K562 (cell line): ENCODE measurements around the gene UBXN10. TPM values are rescaled to one million over a fixed set of nuclear protein-coding genes. Genes with fewer than 3 reads are reported as not detected.

Experiments
- ATAC-seq: fragments of 200-7000 bp; cut with Tn5 transposase; 3 replicates; pipeline ENCODE4 v1.9.1; 2020; ENCODE audit warnings: moderate library complexity
- BruUV-seq: library from RNA; stranded (reverse); fragments of 400-500 nt; replicated peaks from 2 replicates; lab custom pipeline; 2021; lab: Mats Ljungman, UMichigan
- CTCF ChIA-PET: fragments of 300-600 bp; formaldehyde crosslinking; extraction: SDS; loops from one replicate; lab custom pipeline; 2021; ENCODE audit warnings: low intra/inter-chr PET ratio; lab: Yijun Ruan, JAX
- POLR2A ChIA-PET: fragments of 300-600, 350-650 bp; sonication (Branson Sonifier 250); formaldehyde crosslinking; extraction: SDS; loops from one replicate; lab custom pipeline; 2021; ENCODE audit warnings: antibody characterized with exemption, inconsistent platforms; lab: Yijun Ruan, JAX
- DNase-seq, 4 experiments: peaks; one replicate each; pipeline versions ENCODE4 v3.0.0 to v3.0.0-alpha.2; 2011 to 2018; ENCODE audit warnings: low spot score in 3 of 4, mixed read lengths in 3 of 4; ENCODE audit errors: extremely low read depth in 1 of 4
- FAIRE-seq: peaks from 2 replicates; lab custom pipeline; 2011; peaks lifted over from hg19 to GRCh38; lab: Jason Lieb, UNC
- H2AFZ ChIP-seq: 2 replicates; pipeline ENCODE4 v1.6.0; 2011; ENCODE audit warnings: low read depth, low read length, control low read depth, inconsistent platforms
- H3K27ac ChIP-seq: fragments of 200-600 bp; 3 replicates; pipeline ENCODE4 v1.8.0; 2011; ENCODE audit warnings: low read depth, mild to moderate bottlenecking, control low read depth, inconsistent platforms, low read length, moderate library complexity, mixed read lengths; ENCODE audit errors: extremely low read depth
- H3K27me3 ChIP-seq, 2 experiments: fragments of 300-600 bp in 1 of 2; 2 replicates in 1 of 2; 3 replicates in 1 of 2; pipeline versions ENCODE4 v1.6.0 to v1.8.0; 2011; ENCODE audit warnings: inconsistent platforms in 2 of 2, low read length in 2 of 2, mild to moderate bottlenecking in 1 of 2, mixed read lengths in 1 of 2, moderate library complexity in 1 of 2; ENCODE audit not compliant: control insufficient read depth in 2 of 2, insufficient read depth in 2 of 2
- H3K36me3 ChIP-seq: fragments of 300-600 bp; 3 replicates; pipeline ENCODE4 v1.8.0; 2011; ENCODE audit warnings: mild to moderate bottlenecking, low read length, inconsistent platforms; ENCODE audit not compliant: control insufficient read depth, insufficient read depth
- H3K4me1 ChIP-seq, 2 experiments: fragments of 200-600 bp in 1 of 2; replicated peaks in 1 of 2; 2 replicates in 1 of 2; 3 replicates in 1 of 2; pipeline versions ENCODE4 v1.5.1 to v1.8.0; 2011; ENCODE audit warnings: inconsistent platforms in 2 of 2, low read length in 2 of 2, mild to moderate bottlenecking in 1 of 2, mixed read lengths in 1 of 2, moderate library complexity in 1 of 2; ENCODE audit not compliant: control insufficient read depth in 2 of 2, insufficient read depth in 2 of 2
- H3K4me2 ChIP-seq: 2 replicates; pipeline ENCODE4 v1.6.1; 2011; ENCODE audit warnings: low read length, control low read depth, inconsistent platforms, mixed read lengths; ENCODE audit not compliant: insufficient read depth
- H3K4me3 ChIP-seq: fragments of 200-600 bp; sonication (generic), shearing (Covaris generic); 2 replicates; pipeline ENCODE4 v1.5.1; 2016; ENCODE audit warnings: control low read depth, inconsistent platforms
- H3K79me2 ChIP-seq: fragments of 200-600 bp; 3 replicates; pipeline ENCODE4 v1.8.0; 2011; ENCODE audit warnings: low read length, inconsistent platforms; ENCODE audit not compliant: control insufficient read depth, insufficient read depth
- H3K9ac ChIP-seq, 2 experiments: 2 replicates each; pipeline versions ENCODE4 v1.6.0 to v1.6.1; 2011; ENCODE audit warnings: low read depth in 2 of 2, low read length in 2 of 2, control low read depth in 1 of 2, inconsistent platforms in 1 of 2, mild to moderate bottlenecking in 1 of 2, mixed read lengths in 1 of 2; ENCODE audit not compliant: insufficient read depth in 1 of 2
- H3K9me1 ChIP-seq: one replicate; pipeline ENCODE4 v1.6.0; 2011; ENCODE audit warnings: inconsistent platforms, mild to moderate bottlenecking, low read length, moderate library complexity; ENCODE audit not compliant: control insufficient read depth, insufficient read depth
- H3K9me3 ChIP-seq: replicated peaks from 2 replicates; pipeline ENCODE4 v1.5.1; 2011; ENCODE audit warnings: low read depth, low read length, inconsistent platforms; ENCODE audit not compliant: control insufficient read depth, insufficient read depth
- H4K20me1 ChIP-seq: replicated peaks from 2 replicates; pipeline ENCODE4 v1.6.1; 2011; ENCODE audit warnings: low read length, inconsistent platforms, mixed read lengths; ENCODE audit not compliant: control insufficient read depth, insufficient read depth
- CXXC5 ChIP-seq: fragments of 250-450 bp; sonication (Bioruptor Pico); IDR thresholded peaks from 2 replicates; pipeline ENCODE4 v1.8.0; 2022; ENCODE audit warnings: inconsistent platforms, mild to moderate bottlenecking, moderate library complexity
- GTF2A2 ChIP-seq: IDR thresholded peaks from 2 replicates; pipeline ENCODE4 v1.6.1; 2016; ENCODE audit warnings: mild to moderate bottlenecking, missing genetic modification characterization, missing compliant biosample characterization
- MXI1 ChIP-seq: IDR thresholded peaks from 2 replicates; pipeline ENCODE4 v1.6.1; 2011; ENCODE audit warnings: low read depth, mild to moderate bottlenecking, improper control_type of control experiment, low read length
- NKRF ChIP-seq: fragments of 450-650 bp; IDR thresholded peaks from 2 replicates; pipeline ENCODE4 v1.6.1; 2016; ENCODE audit warnings: borderline replicate concordance
- NR0B1 ChIP-seq: fragments of 450-650 bp; IDR thresholded peaks from one replicate; pipeline ENCODE4 v1.6.1; 2018; ENCODE audit warnings: mild to moderate bottlenecking, moderate library complexity; ENCODE audit not compliant: partially characterized antibody
- UBTF ChIP-seq, 2 experiments: IDR thresholded peaks; 2 replicates each; pipeline ENCODE4 v1.6.1; 2012; ENCODE audit warnings: improper control_type of control experiment in 2 of 2, low read depth in 2 of 2, low read length in 2 of 2, borderline replicate concordance in 1 of 2
- XRCC4 ChIP-seq: IDR thresholded peaks from one replicate; pipeline ENCODE4 v1.6.1; 2011; ENCODE audit not compliant: insufficient read depth, insufficient read length; ENCODE audit errors: extremely low read depth
- ZNF197 ChIP-seq: fragments of 200-800 bp; sonication (Bioruptor generic); IDR thresholded peaks from 2 replicates; pipeline ENCODE4 v1.6.1; 2016; ENCODE audit warnings: low read depth, missing genetic modification characterization, missing compliant biosample characterization
- WGBS: fragments of 100-300 bp; shearing (Covaris generic); methylation state at CpG from one replicate; pipeline ENCODE4 v1.1.6; 2016; ENCODE audit warnings: low coverage, mixed read lengths; ENCODE audit not compliant: insufficient coverage; ENCODE audit errors: missing lambda C conversion rate; 5-methylcytosine and 5-hydroxymethylcytosine counted together
- in situ Hi-C: fragments of 300-500 bp; cut with MboI; formaldehyde crosslinking; loops from 4 replicates; pipeline ENCODE4 v1.15.0; 2018; ENCODE audit warnings: inconsistent platforms, mixed read lengths
- intact Hi-C: fragments of 100-400 bp; cut with micrococcal nuclease; formaldehyde crosslinking; loops from 2 replicates; pipeline ENCODE4 v1.14.2; 2022
- polyA plus RNA-seq, 8 experiments: library from polyadenylated mRNA; depleted of rRNA in 4 of 8; stranded (reverse) in 5 of 8; unstranded in 3 of 8; fragments of >200 nt; fragmentation: Nextera tagmentation in 2 of 8; fragmentation: Illumina TruSeq in 1 of 8; extraction: Ambion mirVana in 2 of 8; extraction: Trizol in 1 of 8; gene quantifications; 2 replicates each; pipeline versions ENCODE4 v1.2.1 to v1.2.3, GENCODE V29; 2011 to 2014; ENCODE audit warnings: inconsistent platforms in 1 of 8, missing spikeins in 1 of 8
- total RNA-seq, 7 experiments: library from RNA; depleted of rRNA in 6 of 7; stranded (reverse); fragments of >200 nt in 6 of 7; fragmentation: Illumina TruSeq in 2 of 7; extraction: Trizol in 2 of 7; gene quantifications; 2 replicates each; pipeline versions ENCODE4 v1.2.1 to v1.2.3, GENCODE V29; 2011 to 2021; ENCODE audit warnings: low replicate concordance in 1 of 7
- TF ChIP-seq, protein P1 (sequence below): sonication (generic); formaldehyde crosslinking; IDR thresholded peaks from 2 replicates; pipeline ENCODE4 v1.4.0; 2020; ENCODE audit warnings: mild to moderate bottlenecking, missing genetic modification reagents

The UBXN10 gene
- total and polyA plus RNA-seq, 9 of the 15 experiments (the other 6 are each of a cell fraction or from before 2014, with no cell fraction given), result 10.7 to 17.7 (median 13.6) TPM

- no peaks in the 10 kb centered on the region for H3K27me3 ChIP-seq
- POLR2A ChIA-PET, result interaction anchor here (0.9 to 2.7 kb wide), 4 partner anchors 12 to 16 kb away, joined by 3 to 10 read pairs (median 4); no protein-coding TSS in a partner anchor
- WGBS, result 73% methylated on average over 2 of the region's 2 CpGs
- intact Hi-C loops, result no loop called here
- H3K27ac ChIP-seq, result no peak overlapping the region
- H3K4me2 ChIP-seq, result no peak overlapping the region
- H3K4me1 ChIP-seq, result peaks cover 32 to 59% of the 10 kb centered on the region in 2 experiments
- no peaks in the 10 kb centered on the region for H3K9me3 ChIP-seq
- DNase-seq (no peak), ATAC-seq (no peak), FAIRE-seq (no peak)
- in situ Hi-C loops, result no loop called here
- H3K9me1 ChIP-seq, result no peaks in the 10 kb centered on the region
- peaks cover 30% of the 10 kb centered on the region; the same call in 2 of the 3 replicates for H3K36me3 ChIP-seq
- no peaks in the 10 kb centered on the region for H4K20me1 ChIP-seq
- no TSS peak for BruUV-seq
- no peak overlapping the region for H3K4me3 ChIP-seq
- no peak overlapping the region for H2AFZ ChIP-seq
- no peak overlapping the region for H3K9ac ChIP-seq
- TF ChIP-seq XRCC4 (no peak), MXI1 (no peak), CXXC5 (CRISPR knock-in tag) (no peak), NR0B1 (no peak), GTF2A2 (tag) (no peak), UBTF (IDR thresholded peaks at IDR 0.05; ENCODE audit: borderline replicate concordance in 1 of 2, low read depth in 2 of 2, low read length in 2 of 2) (no peak), NKRF (no peak), ZNF197 (no peak)
- TF ChIP-seq, protein P1, sequence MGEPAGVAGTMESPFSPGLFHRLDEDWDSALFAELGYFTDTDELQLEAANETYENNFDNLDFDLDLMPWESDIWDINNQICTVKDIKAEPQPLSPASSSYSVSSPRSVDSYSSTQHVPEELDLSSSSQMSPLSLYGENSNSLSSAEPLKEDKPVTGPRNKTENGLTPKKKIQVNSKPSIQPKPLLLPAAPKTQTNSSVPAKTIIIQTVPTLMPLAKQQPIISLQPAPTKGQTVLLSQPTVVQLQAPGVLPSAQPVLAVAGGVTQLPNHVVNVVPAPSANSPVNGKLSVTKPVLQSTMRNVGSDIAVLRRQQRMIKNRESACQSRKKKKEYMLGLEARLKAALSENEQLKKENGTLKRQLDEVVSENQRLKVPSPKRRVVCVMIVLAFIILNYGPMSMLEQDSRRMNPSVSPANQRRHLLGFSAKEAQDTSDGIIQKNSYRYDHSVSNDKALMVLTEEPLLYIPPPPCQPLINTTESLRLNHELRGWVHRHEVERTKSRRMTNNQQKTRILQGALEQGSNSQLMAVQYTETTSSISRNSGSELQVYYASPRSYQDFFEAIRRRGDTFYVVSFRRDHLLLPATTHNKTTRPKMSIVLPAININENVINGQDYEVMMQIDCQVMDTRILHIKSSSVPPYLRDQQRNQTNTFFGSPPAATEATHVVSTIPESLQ (CRISPR knock-in tag), result no peak
- peaks cover 17% of the 10 kb centered on the region for H3K79me2 ChIP-seq
- CTCF ChIA-PET, result interaction anchor here (1.4 kb wide), 1 partner anchor 277 kb away, joined by 3 read pairs; no protein-coding TSS in a partner anchor
Observed at GRCh38 chr1:20194224-20194623, 8.3 kb downstream of the UBXN10 start.
